PC-3 (cell line): ENCODE results near the gene ZNF391. TPM values are rescaled to one million over a fixed set of nuclear protein-coding genes. Genes with fewer than 3 reads are reported as not detected.
"Not testable (repeated sequence)": the region's sequence is repeated elsewhere in the genome, so short reads cannot be mapped to it uniquely, and the experiment has no call there.

ENCODE experiments used
- ATAC-seq: fragments of 200-7000 bp; cut with Tn5 transposase; 2 replicates; pipeline ENCODE4 v1.9.1; 2020; ENCODE audit warnings: mild to moderate bottlenecking, moderate library complexity
- BruUV-seq: library from RNA; stranded (reverse); fragments of 400-500 nt; replicated peaks from 2 replicates; lab custom pipeline; 2021; lab: Mats Ljungman, UMichigan
- CTCF ChIA-PET: fragments of 300-600 bp; sonication (Branson Sonifier 250); formaldehyde crosslinking; loops from one replicate; lab custom pipeline; 2022; ENCODE audit warnings: antibody characterized with exemption; lab: Charles Lee
- POLR2A ChIA-PET: fragments of 300-600 bp; sonication (Branson Sonifier 250); formaldehyde crosslinking; loops from one replicate; lab custom pipeline; 2022; ENCODE audit warnings: antibody characterized with exemption; ENCODE audit not compliant: unreplicated experiment; lab: Charles Lee
- DNase-seq: peaks from one replicate; pipeline ENCODE4 v3.0.0-alpha.2; 2015
- H2AFZ ChIP-seq: fragments of 300-600 bp; sonication (generic); 2 replicates; pipeline ENCODE4 v1.6.0; 2016; ENCODE audit warnings: antibody characterized with exemption, low read length
- H3F3A ChIP-seq: fragments of 300-600 bp; sonication (generic); one replicate; pipeline ENCODE4 v1.6.0; 2017; ENCODE audit warnings: antibody characterized with exemption, low read length, control low read depth, mild to moderate bottlenecking; ENCODE audit not compliant: unreplicated experiment
- H3K27ac ChIP-seq: fragments of 300-600 bp; sonication (generic); 2 replicates; pipeline ENCODE4 v1.5.1; 2016; ENCODE audit warnings: mild to moderate bottlenecking, low read length
- H3K27me3 ChIP-seq: fragments of 300-600 bp; sonication (generic); 2 replicates; pipeline ENCODE4 v1.6.1; 2016; ENCODE audit warnings: low read length, mixed read lengths
- H3K36me3 ChIP-seq: fragments of 300-600 bp; sonication (generic); 2 replicates; pipeline ENCODE4 v1.6.1; 2016; ENCODE audit warnings: low read depth, mixed run types, low read length, mixed read lengths
- H3K4me1 ChIP-seq: fragments of 300-600 bp; sonication (generic); 2 replicates; pipeline ENCODE4 v1.5.1; 2016; ENCODE audit warnings: low read length; ENCODE audit not compliant: insufficient read depth
- H3K4me2 ChIP-seq: fragments of 300-600 bp; sonication (generic); 2 replicates; pipeline ENCODE4 v1.6.0; 2016; ENCODE audit warnings: low read length
- H3K4me3 ChIP-seq: fragments of 300-600 bp; sonication (generic); 2 replicates; pipeline ENCODE4 v1.5.1; 2016; ENCODE audit warnings: mild to moderate bottlenecking, low read length, mixed read lengths
- H3K79me2 ChIP-seq: fragments of 300-600 bp; sonication (generic); 2 replicates; pipeline ENCODE4 v1.6.1; 2017; ENCODE audit warnings: low read length, mixed read lengths
- H3K9ac ChIP-seq: fragments of 300-600 bp; sonication (generic); 2 replicates; pipeline ENCODE4 v1.6.0; 2016; ENCODE audit warnings: mild to moderate bottlenecking, low read length
- H3K9me2 ChIP-seq: fragments of 300-600 bp; sonication (generic); replicated peaks from 2 replicates; pipeline ENCODE4 v1.6.1; 2016; ENCODE audit warnings: mixed run types, low read length, mixed read lengths
- H3K9me3 ChIP-seq: fragments of 300-600 bp; sonication (generic); 2 replicates; pipeline ENCODE4 v1.6.1; 2016; ENCODE audit warnings: low read length, mixed read lengths
- H4K20me1 ChIP-seq: fragments of 300-600 bp; sonication (generic); 2 replicates; pipeline ENCODE4 v1.6.1; 2016; ENCODE audit warnings: low read length, mixed read lengths
- CTCF ChIP-seq: fragments of 300-600 bp; sonication (generic); conservative IDR thresholded peaks from 2 replicates; pipeline ENCODE4 v1.5.1; 2017; ENCODE audit warnings: antibody characterized with exemption, low read depth, mild to moderate bottlenecking, low read length
- EZH2 ChIP-seq: fragments of 300-600 bp; sonication (generic); IDR thresholded peaks from one replicate; pipeline ENCODE4 v1.6.1; 2017; ENCODE audit warnings: antibody characterized with exemption, mild to moderate bottlenecking, low read length; ENCODE audit not compliant: unreplicated experiment
- EZH2phosphoT487 ChIP-seq: fragments of 300-600 bp; sonication (generic); IDR thresholded peaks from 2 replicates; pipeline ENCODE4 v1.6.1; 2018; ENCODE audit warnings: mild to moderate bottlenecking, antibody characterized with exemption, low read length, borderline replicate concordance
- intact Hi-C: fragments of 100-400 bp; cut with micrococcal nuclease; formaldehyde crosslinking; loops from 2 replicates; pipeline ENCODE4 v1.9.0; 2023
- total RNA-seq: library from RNA; depleted of rRNA; stranded (reverse); fragments of >200 nt; gene quantifications from 2 replicates; pipeline ENCODE4 v1.2.3, GENCODE V29; 2014

The ZNF391 gene
- total RNA-seq, 1 experiment from 2014 or later, result 5.9 TPM

GRCh38 chr6:27381001-27381400 is 7.6 kb upstream of the ZNF391 start:
- H3K27ac ChIP-seq, H4K20me1 ChIP-seq, H3K9me3 ChIP-seq, H3F3A ChIP-seq, DNase-seq, H3K4me1 ChIP-seq, H3K79me2 ChIP-seq, POLR2A ChIA-PET, H3K4me2 ChIP-seq, ATAC-seq, H3K27me3 ChIP-seq, H3K9me2 ChIP-seq, CTCF ChIA-PET, H2AFZ ChIP-seq, intact Hi-C loops, H3K36me3 ChIP-seq, H3K9ac ChIP-seq, H3K4me3 ChIP-seq, BruUV-seq: not testable (repeated sequence)

DNA sequence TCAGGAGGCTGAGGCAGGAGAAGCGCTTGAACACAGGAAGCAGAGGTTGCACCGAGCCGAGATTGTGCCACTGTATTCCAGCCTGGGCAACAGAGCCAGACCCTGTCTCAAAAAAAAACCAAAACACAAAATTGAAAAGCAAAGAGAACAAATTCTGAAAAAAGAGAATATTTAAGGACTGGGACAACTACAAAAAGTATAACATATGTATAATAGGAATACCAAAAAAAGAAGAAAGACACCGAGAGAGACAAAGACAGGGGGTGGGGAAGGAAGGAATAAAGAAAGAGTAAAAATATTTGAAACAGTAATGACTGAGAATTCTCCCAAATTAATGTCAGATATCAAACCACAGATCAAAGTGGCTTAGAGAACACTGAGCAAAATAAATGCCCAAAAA is 5.5 kb upstream of the ZNF391 start:
- H3F3A ChIP-seq, result no peaks in the 10 kb centered on the region
- no peak overlapping the region for H3K9ac ChIP-seq
- CTCF ChIA-PET, result no interaction called here
- no peaks in the 10 kb centered on the region for H3K36me3 ChIP-seq
- no peak overlapping the region for H2AFZ ChIP-seq
- intact Hi-C loops, result no loop called here
- H3K9me3 ChIP-seq, result no peaks in the 10 kb centered on the region
- no peaks in the 10 kb centered on the region for H4K20me1 ChIP-seq
- ATAC-seq, result no peak
- no peak for TF ChIP-seq EZH2phosphoT487
- no peak for TF ChIP-seq CTCF
- H3K4me3 ChIP-seq, result no peak overlapping the region
- H3K27me3 ChIP-seq, result no peaks in the 10 kb centered on the region
- H3K4me1 ChIP-seq, result peaks cover 4% of the 10 kb centered on the region
- H3K4me2 ChIP-seq, result no peak overlapping the region
- POLR2A ChIA-PET, result no interaction called here
- DNase-seq, result no peak
- H3K27ac ChIP-seq, result no peak overlapping the region
- BruUV-seq, result no TSS peak
- no peaks in the 10 kb centered on the region for H3K9me2 ChIP-seq
- H3K79me2 ChIP-seq, result no peaks in the 10 kb centered on the region

GRCh38 chr6:27383481-27383880 is 5.1 kb upstream of the ZNF391 start:
- Histone ChIP-seq H3K79me2 (no peaks in the 10 kb centered on the region), H3F3A (no peaks in the 10 kb centered on the region), H3K4me1 (peaks cover 9% of the 10 kb centered on the region), H3K9ac (no peak overlapping the region), H3K4me2 (no peak overlapping the region), H3K9me3 (no peaks in the 10 kb centered on the region), H3K27me3 (no peaks in the 10 kb centered on the region), H3K36me3 (no peaks in the 10 kb centered on the region), H3K9me2 (no peaks in the 10 kb centered on the region), H4K20me1 (no peaks in the 10 kb centered on the region), H2AFZ (no peak overlapping the region), H3K27ac (no peak overlapping the region), H3K4me3 (no peak overlapping the region)
- no peak for ATAC-seq
- POLR2A ChIA-PET, result no interaction called here
- DNase-seq, result no peak
- intact Hi-C loops, result no loop called here
- CTCF ChIA-PET, result no interaction called here
- TF ChIP-seq CTCF (no peak), EZH2phosphoT487 (no peak), EZH2 (no peak)
- BruUV-seq, result no TSS peak
